ENCODE data around the gene ISG15.
"Not testable (repeated sequence)": the region's sequence is repeated elsewhere in the genome, so short reads cannot be mapped to it uniquely, and the experiment has no call there.

ISG15 gene

GRCh38 chr1:1023700-1024099, 10.4 kb downstream of the ISG15 start:
- no peak for DNase-seq (ENCODE audit: low read depth in 1 of 2, low spot score in 1 of 2)
- in situ Hi-C loops (cut with HindIII; ENCODE audit: low pct_unique_long_range_greater_than_20kb, low sequenced_read_pairs) = no loop called here
- no peak for TF ChIP-seq JUND (IDR thresholded peaks at IDR 0.05; ENCODE audit: low read depth)

- no peak for TF ChIP-seq JUND (IDR thresholded peaks at IDR 0.05; ENCODE audit: low read depth)
Measured at GRCh38 chr1:1024149-1024770, 11.0 kb downstream of the ISG15 start.

GRCh38 chr1:1024771-1025699, 11.7 kb downstream of the ISG15 start:
- TF ChIP-seq JUND (IDR thresholded peaks at IDR 0.05; ENCODE audit: low read depth) = no peak
- in situ Hi-C loops (cut with HindIII; ENCODE audit: low pct_unique_long_range_greater_than_20kb, low sequenced_read_pairs) = no loop called here

More at GRCh38 chr1:1024149-1024770, 11.0 kb downstream of the ISG15 start:
- no peak for DNase-seq (ENCODE audit: low read depth in 1 of 2, low spot score in 1 of 2)
- in situ Hi-C loops (cut with HindIII; ENCODE audit: low pct_unique_long_range_greater_than_20kb, low sequenced_read_pairs) = no loop called here

GRCh38 chr1:1025730-1026129, 12.4 kb downstream of the ISG15 start:
- no peak for DNase-seq (ENCODE audit: low read depth in 1 of 2, low spot score in 1 of 2)
- in situ Hi-C loops (cut with HindIII; ENCODE audit: low pct_unique_long_range_greater_than_20kb, low sequenced_read_pairs) = no loop called here
- TF ChIP-seq JUND (IDR thresholded peaks at IDR 0.05; ENCODE audit: low read depth) = no peak

More at GRCh38 chr1:1024771-1025699, 11.7 kb downstream of the ISG15 start:
- peak; percentile 43 to 91 for DNase-seq (ENCODE audit: low read depth in 1 of 2, low spot score in 1 of 2)

- in situ Hi-C loops (cut with HindIII; ENCODE audit: low pct_unique_long_range_greater_than_20kb, low sequenced_read_pairs) = no loop called here
- no peak for DNase-seq (ENCODE audit: low read depth in 1 of 2, low spot score in 1 of 2)
- TF ChIP-seq JUND (IDR thresholded peaks at IDR 0.05; ENCODE audit: low read depth) = no peak
Measured at GRCh38 chr1:1026599-1027413, 13.5 kb downstream of the ISG15 start.

GRCh38 chr1:1027791-1028190, 14.5 kb downstream of the ISG15 start:
- no peak for TF ChIP-seq JUND (IDR thresholded peaks at IDR 0.05; ENCODE audit: low read depth)
- no peak for DNase-seq (ENCODE audit: low read depth in 1 of 2, low spot score in 1 of 2)
- in situ Hi-C loops (cut with HindIII; ENCODE audit: low pct_unique_long_range_greater_than_20kb, low sequenced_read_pairs) = no loop called here

- DNase-seq (ENCODE audit: low read depth in 1 of 2, low spot score in 1 of 2); in situ Hi-C loops (cut with HindIII; ENCODE audit: low pct_unique_long_range_greater_than_20kb, low sequenced_read_pairs): not testable (repeated sequence)
Measured at GRCh38 chr1:1030867-1031658, 17.8 kb downstream of the ISG15 start.

GRCh38 chr1:1031659-1032235, 18.4 kb downstream of the ISG15 start:
- DNase-seq (ENCODE audit: low read depth in 1 of 2, low spot score in 1 of 2) = no peak
- no peak for TF ChIP-seq JUND (IDR thresholded peaks at IDR 0.05; ENCODE audit: low read depth)
- in situ Hi-C loops (cut with HindIII; ENCODE audit: low pct_unique_long_range_greater_than_20kb, low sequenced_read_pairs) = no loop called here

- in situ Hi-C loops (cut with HindIII; ENCODE audit: low pct_unique_long_range_greater_than_20kb, low sequenced_read_pairs) = no loop called here
- no peak for DNase-seq (ENCODE audit: low read depth in 1 of 2, low spot score in 1 of 2)
- no peak for TF ChIP-seq JUND (IDR thresholded peaks at IDR 0.05; ENCODE audit: low read depth)
Measured at GRCh38 chr1:1032424-1032823, 19.1 kb downstream of the ISG15 start.

GRCh38 chr1:1033009-1033587, 19.8 kb downstream of the ISG15 start:
- no peak for DNase-seq (ENCODE audit: low read depth in 1 of 2, low spot score in 1 of 2)
- in situ Hi-C loops (cut with HindIII; ENCODE audit: low pct_unique_long_range_greater_than_20kb, low sequenced_read_pairs) = no loop called here
- no peak for TF ChIP-seq JUND (IDR thresholded peaks at IDR 0.05; ENCODE audit: low read depth)

GRCh38 chr1:1033731-1034438, 20.6 kb downstream of the ISG15 start:
- no peak for DNase-seq (ENCODE audit: low read depth in 1 of 2, low spot score in 1 of 2)
- TF ChIP-seq JUND (IDR thresholded peaks at IDR 0.05; ENCODE audit: low read depth) = no peak
- in situ Hi-C loops (cut with HindIII; ENCODE audit: low pct_unique_long_range_greater_than_20kb, low sequenced_read_pairs) = no loop called here

All from T47D (cell line).